Liver (tissue), 9 donors: ENCODE measurements around the gene CEP43. TPM values are rescaled to one million over a fixed set of nuclear protein-coding genes. Genes with fewer than 3 reads are reported as not detected.

Experiments
- DNase-seq: peaks from one replicate; pipeline ENCODE4 v3.0.0-alpha.2; 2017; ENCODE audit warnings: low spot score
- H3K27ac ChIP-seq, 2 donors: one replicate each; pipeline ENCODE4 v1.7.0; 2013; ENCODE audit warnings: inconsistent platforms in 2 of 2, low read length in 2 of 2, control low read depth in 1 of 2, low read depth in 1 of 2, mild to moderate bottlenecking in 1 of 2
- H3K27me3 ChIP-seq, 4 donors: one replicate each; pipeline versions ENCODE4 v1.6.1 to v1.7.0; 2013; ENCODE audit warnings: low read length in 3 of 4, inconsistent platforms in 1 of 4, mild to moderate bottlenecking in 1 of 4, moderate library complexity in 1 of 4; ENCODE audit not compliant: control insufficient read depth in 4 of 4, insufficient read depth in 4 of 4
- H3K36me3 ChIP-seq, 4 donors: one replicate each; pipeline versions ENCODE4 v1.6.1 to v1.7.0; 2013; ENCODE audit warnings: low read length in 3 of 4, mild to moderate bottlenecking in 3 of 4, low read depth in 1 of 4, moderate library complexity in 1 of 4; ENCODE audit not compliant: control insufficient read depth in 4 of 4, insufficient read depth in 3 of 4
- H3K4me1 ChIP-seq, 4 donors: one replicate each; pipeline versions ENCODE4 v1.6.1 to v1.7.0; 2013; ENCODE audit warnings: low read length in 3 of 4, mild to moderate bottlenecking in 3 of 4, moderate library complexity in 1 of 4; ENCODE audit not compliant: control insufficient read depth in 4 of 4, insufficient read depth in 4 of 4
- H3K4me3 ChIP-seq, 3 donors: one replicate each; pipeline versions ENCODE4 v1.6.1 to v1.7.0; 2013; ENCODE audit warnings: low read length in 3 of 3, control low read depth in 1 of 3, low read depth in 1 of 3, mild to moderate bottlenecking in 1 of 3
- H3K9ac ChIP-seq, 2 donors: one replicate each; pipeline ENCODE4 v1.7.0; 2013; ENCODE audit warnings: low read length in 2 of 2, mild to moderate bottlenecking in 2 of 2, moderate library complexity in 2 of 2, control low read depth in 1 of 2, low read depth in 1 of 2
- H3K9me3 ChIP-seq, 4 donors: one replicate each; pipeline versions ENCODE4 v1.6.1 to v1.7.0; 2013; ENCODE audit warnings: low read length in 3 of 4; ENCODE audit not compliant: control insufficient read depth in 4 of 4
- EGR1 ChIP-seq, 2 donors: IDR thresholded peaks; 2 replicates each; pipeline ENCODE4 v1.6.1; 2016 to 2018; ENCODE audit warnings: antibody characterized with exemption in 2 of 2, low read depth in 2 of 2
- FOXA2 ChIP-seq: IDR thresholded peaks from 2 replicates; pipeline ENCODE4 v1.6.1; 2016; ENCODE audit warnings: antibody characterized with exemption
- GABPA ChIP-seq, 2 donors: IDR thresholded peaks in 1 of 2; conservative IDR thresholded peaks in 1 of 2; 2 replicates each; pipeline ENCODE4 v1.6.1; 2016; ENCODE audit warnings: antibody characterized with exemption in 2 of 2, mild to moderate bottlenecking in 1 of 2, moderate library complexity in 1 of 2
- HNF4A ChIP-seq, 2 donors: conservative IDR thresholded peaks; 2 replicates each; pipeline ENCODE4 v1.6.1; 2016; ENCODE audit warnings: antibody characterized with exemption in 2 of 2, mild to moderate bottlenecking in 2 of 2
- HNF4G ChIP-seq: IDR thresholded peaks from 2 replicates; pipeline ENCODE4 v1.6.1; 2016; ENCODE audit warnings: antibody characterized with exemption
- NR2F2 ChIP-seq: IDR thresholded peaks from 2 replicates; pipeline ENCODE4 v1.6.1; 2016; ENCODE audit warnings: antibody characterized with exemption
- RAD21 ChIP-seq, 2 donors: IDR thresholded peaks; 2 replicates each; pipeline ENCODE4 v1.6.1; 2016; ENCODE audit warnings: antibody characterized with exemption in 2 of 2, mild to moderate bottlenecking in 2 of 2
- REST ChIP-seq: IDR thresholded peaks from 2 replicates; pipeline ENCODE4 v1.6.1; 2016; ENCODE audit warnings: antibody characterized with exemption, mild to moderate bottlenecking
- SP1 ChIP-seq: IDR thresholded peaks from 2 replicates; pipeline ENCODE4 v1.6.1; 2018; ENCODE audit warnings: antibody characterized with exemption, mild to moderate bottlenecking
- TAF1 ChIP-seq: conservative IDR thresholded peaks from 2 replicates; pipeline ENCODE4 v1.6.1; 2016; ENCODE audit warnings: antibody characterized with exemption, mild to moderate bottlenecking
- YY1 ChIP-seq: IDR thresholded peaks from 2 replicates; pipeline ENCODE4 v1.6.1; 2016; ENCODE audit warnings: antibody characterized with exemption, mild to moderate bottlenecking
- WGBS: extraction: QIAGEN DNeasy Blood & Tissue Kit; methylation state at CpG from one replicate; pipeline ENCODE4 v1.1.7; 2013; 5-methylcytosine and 5-hydroxymethylcytosine counted together
- polyA plus RNA-seq, 2 donors: library from polyadenylated mRNA; stranded (reverse) in 1 of 2; unstranded in 1 of 2; fragments of 200-250 nt in 1 of 2; fragments of >200 nt in 1 of 2; fragmentation: Nextera tagmentation in 1 of 2; extraction: Ambion mirVana in 1 of 2; gene quantifications; one replicate each; pipeline versions ENCODE4 v1.2.1 to v1.2.3, GENCODE V29; 2013 to 2015
- total RNA-seq, 2 donors: library from RNA; depleted of rRNA; stranded (reverse); fragments of >200 nt; gene quantifications; one replicate each; pipeline ENCODE4 v1.2.3, GENCODE V29; 2014
- TF ChIP-seq, protein P1 (sequence below): IDR thresholded peaks from 2 replicates; pipeline ENCODE4 v1.6.1; 2016; ENCODE audit warnings: antibody characterized with exemption
- TF ChIP-seq, protein P2 (sequence below): fragments of 150-350 bp; IDR thresholded peaks from 2 replicates; pipeline ENCODE4 v1.5.1; 2017; ENCODE audit warnings: improper control_type of control experiment, low read depth, low read length; ENCODE audit not compliant: missing input control
- TF ChIP-seq, protein P3 (sequence below): IDR thresholded peaks from 2 replicates; pipeline ENCODE4 v1.6.1; 2016; ENCODE audit warnings: antibody characterized with exemption
- donor health status: healthy.
- donor health status: healthy.
- donor health status: healthy.
- donor health status: healthy.
- donor health status: healthy.

Gene CEP43
- total and polyA plus RNA-seq, 4 donors = 12.0 to 32.0 (median 18.0) TPM

DNA sequence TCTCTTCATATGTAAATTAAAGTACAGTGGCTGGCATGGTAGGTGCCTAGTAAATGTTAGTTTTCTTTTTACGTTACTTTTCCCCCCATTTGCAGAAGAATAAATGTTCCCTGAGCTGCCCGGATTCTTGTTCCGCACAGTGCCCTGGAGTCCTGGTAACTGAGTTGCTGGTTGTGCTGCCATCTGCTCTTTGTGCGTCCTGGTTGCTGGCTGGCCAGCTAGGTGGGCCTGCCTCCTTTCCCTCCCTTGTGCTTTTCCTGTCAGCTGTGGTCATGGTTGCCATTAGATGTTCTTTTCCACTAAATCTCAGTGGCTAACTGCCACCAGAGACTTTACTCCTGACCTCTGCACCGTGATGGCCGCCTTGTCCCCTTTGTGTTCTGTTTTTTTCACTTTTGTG, 28.6 kb downstream of the CEP43 start:
- no peak overlapping the region for H3K4me3 ChIP-seq
- H3K27ac ChIP-seq = no peak overlapping the region
- peaks cover 8 to 69% (median 31%) of the 10 kb centered on the region in 4 donors for H3K36me3 ChIP-seq
- no peak for DNase-seq
- WGBS = 92% methylated on average over 6 of the region's 6 CpGs
- TF ChIP-seq TAF1 = no peak
- no peaks in the 10 kb centered on the region for H3K27me3 ChIP-seq
- no peak overlapping the region for H3K9ac ChIP-seq
- H3K4me1 ChIP-seq = no peaks in the 10 kb centered on the region
- no peaks in the 10 kb centered on the region for H3K9me3 ChIP-seq

DNA sequence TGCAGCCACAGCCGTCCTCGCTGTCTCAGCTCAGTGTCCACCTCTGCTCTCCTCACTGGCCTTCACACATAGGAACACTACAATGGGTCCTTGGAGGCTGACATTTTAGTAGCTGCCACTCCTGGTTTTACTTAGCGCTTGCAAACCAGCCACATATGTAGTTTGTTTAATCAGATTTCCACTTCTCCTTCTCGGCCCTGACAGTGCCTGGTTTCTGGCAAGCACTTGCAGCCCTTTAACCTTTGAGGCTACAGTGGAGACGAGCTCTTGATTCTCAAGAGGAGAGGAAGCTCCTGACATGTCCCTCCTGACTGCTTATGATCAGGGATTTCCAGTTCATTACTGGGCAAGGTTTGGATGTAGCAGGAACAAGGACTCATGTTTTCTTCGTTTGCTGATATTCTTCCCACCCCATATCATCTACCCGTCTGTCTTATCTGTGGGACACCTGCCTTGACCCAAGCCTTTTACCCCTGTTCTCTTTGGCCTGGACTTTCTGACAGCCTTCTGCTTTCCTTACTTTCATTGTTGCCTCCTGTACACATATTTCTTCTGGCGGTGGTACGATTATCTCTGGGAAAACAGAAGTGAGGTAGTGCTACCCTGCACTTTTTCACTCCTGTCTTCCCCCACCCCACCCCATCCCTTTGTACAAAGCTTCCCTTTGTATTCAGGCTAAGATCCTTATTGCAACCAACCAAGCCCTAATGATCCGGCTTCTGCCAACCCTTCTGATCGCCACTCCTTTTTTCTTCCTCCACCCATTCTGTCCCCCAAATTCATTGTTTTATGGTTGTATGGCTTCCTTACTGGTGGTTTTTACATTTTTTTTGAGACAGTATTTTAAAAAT, 31.2 kb downstream of the CEP43 start:
- Histone ChIP-seq H3K9me3 (no peaks in the 10 kb centered on the region), H3K9ac (no peak overlapping the region), H3K4me1 (no peaks in the 10 kb centered on the region), H3K4me3 (no peak overlapping the region), H3K27me3 (no peaks in the 10 kb centered on the region), H3K27ac (no peak overlapping the region), H3K36me3 (peaks cover 6 to 67% (median 40%) of the 10 kb centered on the region in 4 donors)
- TF ChIP-seq REST = no peak
- no peak for TF ChIP-seq GABPA (IDR thresholded peaks at IDR 0.05 in 1 of 2, conservative IDR thresholded peaks at IDR 0.05 in 1 of 2)
- no peak for TF ChIP-seq HNF4A (conservative IDR thresholded peaks at IDR 0.05)
- TF ChIP-seq NR2F2 = no peak
- no peak for TF ChIP-seq YY1
- no peak for TF ChIP-seq SP1
- TF ChIP-seq, protein P1, sequence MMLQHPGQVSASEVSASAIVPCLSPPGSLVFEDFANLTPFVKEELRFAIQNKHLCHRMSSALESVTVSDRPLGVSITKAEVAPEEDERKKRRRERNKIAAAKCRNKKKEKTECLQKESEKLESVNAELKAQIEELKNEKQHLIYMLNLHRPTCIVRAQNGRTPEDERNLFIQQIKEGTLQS = no peak
- TF ChIP-seq, protein P2, sequence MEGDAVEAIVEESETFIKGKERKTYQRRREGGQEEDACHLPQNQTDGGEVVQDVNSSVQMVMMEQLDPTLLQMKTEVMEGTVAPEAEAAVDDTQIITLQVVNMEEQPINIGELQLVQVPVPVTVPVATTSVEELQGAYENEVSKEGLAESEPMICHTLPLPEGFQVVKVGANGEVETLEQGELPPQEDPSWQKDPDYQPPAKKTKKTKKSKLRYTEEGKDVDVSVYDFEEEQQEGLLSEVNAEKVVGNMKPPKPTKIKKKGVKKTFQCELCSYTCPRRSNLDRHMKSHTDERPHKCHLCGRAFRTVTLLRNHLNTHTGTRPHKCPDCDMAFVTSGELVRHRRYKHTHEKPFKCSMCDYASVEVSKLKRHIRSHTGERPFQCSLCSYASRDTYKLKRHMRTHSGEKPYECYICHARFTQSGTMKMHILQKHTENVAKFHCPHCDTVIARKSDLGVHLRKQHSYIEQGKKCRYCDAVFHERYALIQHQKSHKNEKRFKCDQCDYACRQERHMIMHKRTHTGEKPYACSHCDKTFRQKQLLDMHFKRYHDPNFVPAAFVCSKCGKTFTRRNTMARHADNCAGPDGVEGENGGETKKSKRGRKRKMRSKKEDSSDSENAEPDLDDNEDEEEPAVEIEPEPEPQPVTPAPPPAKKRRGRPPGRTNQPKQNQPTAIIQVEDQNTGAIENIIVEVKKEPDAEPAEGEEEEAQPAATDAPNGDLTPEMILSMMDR = no peak
- TF ChIP-seq FOXA2 = no peak
- no peak for TF ChIP-seq TAF1
- TF ChIP-seq EGR1 (IDR thresholded peaks at IDR 0.05; ENCODE audit: low read depth in 2 of 2) = no peak
- TF ChIP-seq, protein P3, sequence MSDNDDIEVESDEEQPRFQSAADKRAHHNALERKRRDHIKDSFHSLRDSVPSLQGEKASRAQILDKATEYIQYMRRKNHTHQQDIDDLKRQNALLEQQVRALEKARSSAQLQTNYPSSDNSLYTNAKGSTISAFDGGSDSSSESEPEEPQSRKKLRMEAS = no peak
- TF ChIP-seq HNF4G = no peak
- no peak for TF ChIP-seq RAD21 (IDR thresholded peaks at IDR 0.05)
- WGBS = 87% methylated on average over 11 of the region's 11 CpGs
- DNase-seq = no peak
